Right atrium auricular region (tissue), 2 donors: ENCODE results near the gene EPHB2. TPM values are rescaled to one million over a fixed set of nuclear protein-coding genes. Genes with fewer than 3 reads are reported as not detected.
A peak's percentile ranks its signal among the peaks of the same experiment; 100 is the strongest.

ENCODE experiments used
- DNase-seq: peaks from one replicate; pipeline ENCODE4 v3.0.0-alpha.2; 2019; ENCODE audit warnings: low spot score
- H3K27ac ChIP-seq, 2 donors: fragments of 200-600 bp; sonication (generic); 1 replicate in 1 of 2; 2 replicates in 1 of 2; pipeline ENCODE4 v1.5.1; 2016 to 2019
- H3K27me3 ChIP-seq, 2 donors: fragments of 200-600 bp; sonication (generic); one replicate each; pipeline versions ENCODE4 v1.5.1 to v1.6.0; 2017 to 2019
- H3K36me3 ChIP-seq: fragments of 200-600 bp; sonication (generic); one replicate; pipeline ENCODE4 v1.5.1; 2016
- H3K4me1 ChIP-seq, 2 donors: fragments of 200-600 bp; sonication (generic); one replicate each; pipeline versions ENCODE4 v1.5.1 to v1.6.0; 2017 to 2019
- H3K4me3 ChIP-seq, 2 donors: fragments of 200-600 bp; sonication (generic); 1 replicate in 1 of 2; 2 replicates in 1 of 2; pipeline ENCODE4 v1.5.1; 2017 to 2019; ENCODE audit warnings: mild to moderate bottlenecking in 1 of 2, moderate library complexity in 1 of 2
- H3K9me3 ChIP-seq, 2 donors: fragments of 200-600 bp; sonication (generic); one replicate each; pipeline ENCODE4 v1.5.1; 2019
- CTCF ChIP-seq, 2 donors: fragments of 200-600 bp; sonication (generic); IDR thresholded peaks; one replicate each; pipeline ENCODE4 v1.5.1; 2019; ENCODE audit warnings: antibody characterized with exemption in 2 of 2
- total RNA-seq, 2 donors: library from RNA; depleted of rRNA; stranded (reverse); fragments of >200 nt; gene quantifications; one replicate each; pipeline ENCODE4 v1.1.0, GENCODE V29; 2016

The EPHB2 gene
- total RNA-seq, 2 donors from 2014 or later = 1.8 to 2.6 TPM

DNA sequence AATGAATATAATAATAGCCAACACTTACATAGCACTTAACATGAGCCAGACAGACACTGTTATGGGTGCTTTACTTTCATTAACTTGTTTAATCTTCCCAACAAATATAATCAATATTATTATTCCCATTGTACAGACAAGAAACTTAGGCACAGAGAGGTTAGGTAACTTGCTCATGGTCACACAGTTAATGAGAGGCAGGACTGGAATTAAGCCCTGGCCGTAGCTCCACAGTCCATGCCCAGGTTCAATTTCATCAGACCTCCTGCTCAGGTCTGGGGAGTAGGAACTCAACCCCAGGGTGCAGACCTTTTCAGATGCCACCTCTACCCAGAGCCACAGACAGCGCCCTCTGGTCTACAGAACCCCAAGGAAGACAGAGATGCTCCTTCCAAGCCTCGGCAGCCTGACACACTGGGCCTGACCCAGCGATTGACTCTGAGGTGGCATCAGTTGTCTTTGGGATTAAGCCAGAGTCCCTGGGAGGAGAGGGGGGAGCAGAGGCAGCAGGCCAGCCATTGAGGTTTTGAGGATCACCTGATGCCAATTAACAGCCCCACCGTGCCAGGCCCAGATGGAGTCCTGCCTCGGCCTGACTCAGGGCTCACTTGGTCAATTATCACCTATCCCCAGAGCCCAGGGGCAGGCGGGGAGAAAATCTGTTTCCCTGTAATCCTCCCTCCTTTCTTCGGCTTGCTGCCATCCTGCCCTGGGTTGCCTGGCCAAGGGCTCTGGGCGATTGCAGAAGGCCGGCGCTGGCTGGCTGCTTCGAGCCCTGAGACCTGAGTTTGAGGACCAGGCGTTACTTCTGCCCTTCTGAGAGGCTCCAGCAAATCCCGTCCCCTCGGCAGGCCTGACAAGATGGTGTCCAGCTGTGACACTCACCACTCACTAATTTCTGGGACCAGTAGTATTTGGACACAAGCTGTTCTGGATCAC lies 145.3 kb downstream of the EPHB2 start:
- Histone ChIP-seq H3K36me3 (no peaks in the 10 kb centered on the region), H3K27me3 (no peaks in the 10 kb centered on the region), H3K4me1 (no peaks in the 10 kb centered on the region), H3K4me3 (no peak overlapping the region), H3K9me3 (no peaks in the 10 kb centered on the region), H3K27ac (no peak overlapping the region)
- DNase-seq = no peak
- TF ChIP-seq CTCF (IDR thresholded peaks at IDR 0.05) = no peak

DNA sequence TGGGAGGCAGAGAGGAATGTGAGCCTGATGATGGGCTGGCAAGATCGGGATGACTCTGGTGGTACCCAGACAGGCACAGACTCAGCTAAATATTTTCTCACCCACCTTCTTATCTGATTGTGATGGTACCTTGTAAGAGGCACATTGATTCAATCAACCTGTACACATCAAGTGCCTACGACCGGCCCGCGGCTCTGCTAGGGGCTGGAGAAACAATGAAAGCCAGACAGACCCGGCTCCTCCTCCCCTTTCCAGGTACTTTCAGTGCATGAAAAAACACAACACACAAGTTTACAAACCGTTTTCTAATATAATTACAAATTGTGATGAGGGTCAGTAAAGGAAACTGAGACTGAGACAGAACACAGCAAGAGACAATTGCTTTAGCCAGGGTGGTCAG lies 147.0 kb downstream of the EPHB2 start:
- no peak overlapping the region for H3K4me3 ChIP-seq
- TF ChIP-seq CTCF (IDR thresholded peaks at IDR 0.05) = no peak
- H3K36me3 ChIP-seq = no peaks in the 10 kb centered on the region
- H3K27me3 ChIP-seq = no peaks in the 10 kb centered on the region
- H3K4me1 ChIP-seq = no peaks in the 10 kb centered on the region
- no peak overlapping the region for H3K27ac ChIP-seq
- DNase-seq = no peak
- H3K9me3 ChIP-seq = no peaks in the 10 kb centered on the region

- H3K4me1 ChIP-seq = no peaks in the 10 kb centered on the region
- no peaks in the 10 kb centered on the region for H3K27me3 ChIP-seq
- no peak for DNase-seq
- H3K4me3 ChIP-seq = no peak overlapping the region
- H3K36me3 ChIP-seq = no peaks in the 10 kb centered on the region
- no peak for TF ChIP-seq CTCF (IDR thresholded peaks at IDR 0.05)
- no peaks in the 10 kb centered on the region for H3K9me3 ChIP-seq
- no peak overlapping the region for H3K27ac ChIP-seq
These were observed 149.8 kb downstream of the EPHB2 start for GRCh38 chr1:22860414-22860800.

DNA sequence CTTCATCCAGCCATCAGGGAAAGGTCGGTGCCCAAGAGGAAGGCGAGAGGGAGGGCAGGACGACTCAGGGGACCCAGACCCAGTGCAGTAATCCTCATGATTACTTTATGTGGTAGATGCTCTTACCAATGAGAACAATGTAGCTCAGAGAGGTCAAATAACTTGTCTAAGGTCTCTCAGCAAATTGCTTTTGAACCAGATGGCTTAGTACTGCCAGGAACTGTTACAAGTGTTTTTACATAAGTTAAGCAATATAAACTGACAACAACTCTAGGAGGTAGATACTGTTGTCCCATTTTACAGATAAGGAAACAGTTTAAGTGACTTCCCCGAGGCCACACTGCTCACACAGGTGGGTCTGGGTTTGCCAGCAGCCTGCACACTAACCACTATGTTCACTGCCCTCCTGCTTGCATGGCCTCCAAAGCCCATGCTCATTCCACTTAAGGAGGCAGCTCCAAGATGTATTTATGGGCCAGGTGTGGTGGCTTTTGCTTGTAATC lies 150.3 kb downstream of the EPHB2 start:
- H3K4me3 ChIP-seq = no peak overlapping the region
- H3K36me3 ChIP-seq = no peaks in the 10 kb centered on the region
- H3K27ac ChIP-seq = no peak overlapping the region
- no peaks in the 10 kb centered on the region for H3K27me3 ChIP-seq
- no peak for TF ChIP-seq CTCF (IDR thresholded peaks at IDR 0.05)
- H3K9me3 ChIP-seq = no peaks in the 10 kb centered on the region
- H3K4me1 ChIP-seq = no peaks in the 10 kb centered on the region
- DNase-seq = no peak

DNA sequence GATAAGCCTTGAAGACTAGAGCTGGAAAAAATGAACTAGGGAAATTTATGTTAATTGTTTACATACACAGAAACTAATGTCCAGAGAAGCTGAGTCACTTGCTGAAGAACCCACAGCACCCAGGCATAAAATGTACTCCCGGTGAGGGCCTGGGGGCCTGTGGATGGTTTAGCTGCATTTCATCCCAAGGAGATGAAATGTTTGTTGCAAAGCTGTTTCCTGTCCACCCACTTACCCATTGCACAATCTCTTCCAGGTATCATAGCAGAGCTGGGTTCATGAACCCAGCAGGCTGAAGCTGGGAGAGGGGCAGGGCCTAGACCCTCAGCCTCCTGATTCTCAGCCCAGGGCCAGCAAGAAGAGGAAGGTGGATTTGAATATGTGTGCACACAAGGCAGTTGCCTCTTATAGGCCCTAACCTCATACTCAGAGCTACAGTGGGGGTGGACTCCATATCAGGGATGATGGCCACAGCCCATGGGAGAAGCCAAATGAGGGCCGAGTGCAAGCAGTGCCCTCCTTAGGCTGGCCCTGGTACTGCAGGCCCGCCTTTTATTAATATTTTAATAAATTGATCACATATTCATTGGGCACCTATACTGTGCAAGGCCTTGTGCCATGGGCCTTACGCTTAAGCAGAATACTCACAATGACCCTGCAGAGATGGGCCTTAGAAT lies 151.3 kb downstream of the EPHB2 start:
- peak; percentile 54 to 77 for TF ChIP-seq CTCF (IDR thresholded peaks at IDR 0.05)
- Histone ChIP-seq H3K27ac (no peak overlapping the region), H3K27me3 (no peaks in the 10 kb centered on the region), H3K9me3 (no peaks in the 10 kb centered on the region), H3K4me3 (no peak overlapping the region), H3K4me1 (no peaks in the 10 kb centered on the region), H3K36me3 (no peaks in the 10 kb centered on the region)
- DNase-seq = peak; percentile 65
